Stimulated activated CD8-positive, alpha-beta memory T cell treated with anti-CD3 and anti-CD28 coated beads, Interleukin-15, amount 100 ng/mL, for 1 hour (primary cell): ENCODE measurements around the gene TMEM144.

Experiments
- DNase-seq: peaks from one replicate; pipeline ENCODE4 v3.0.0-alpha.2; 2020; ENCODE audit warnings: low read depth

The TMEM144 gene

GRCh38 chr4:158299459-158300007 is 89.2 kb downstream of the TMEM144 start:
- no peak for DNase-seq

GRCh38 chr4:158300012-158300411 is 89.7 kb downstream of the TMEM144 start:
- no peak for DNase-seq

DNA sequence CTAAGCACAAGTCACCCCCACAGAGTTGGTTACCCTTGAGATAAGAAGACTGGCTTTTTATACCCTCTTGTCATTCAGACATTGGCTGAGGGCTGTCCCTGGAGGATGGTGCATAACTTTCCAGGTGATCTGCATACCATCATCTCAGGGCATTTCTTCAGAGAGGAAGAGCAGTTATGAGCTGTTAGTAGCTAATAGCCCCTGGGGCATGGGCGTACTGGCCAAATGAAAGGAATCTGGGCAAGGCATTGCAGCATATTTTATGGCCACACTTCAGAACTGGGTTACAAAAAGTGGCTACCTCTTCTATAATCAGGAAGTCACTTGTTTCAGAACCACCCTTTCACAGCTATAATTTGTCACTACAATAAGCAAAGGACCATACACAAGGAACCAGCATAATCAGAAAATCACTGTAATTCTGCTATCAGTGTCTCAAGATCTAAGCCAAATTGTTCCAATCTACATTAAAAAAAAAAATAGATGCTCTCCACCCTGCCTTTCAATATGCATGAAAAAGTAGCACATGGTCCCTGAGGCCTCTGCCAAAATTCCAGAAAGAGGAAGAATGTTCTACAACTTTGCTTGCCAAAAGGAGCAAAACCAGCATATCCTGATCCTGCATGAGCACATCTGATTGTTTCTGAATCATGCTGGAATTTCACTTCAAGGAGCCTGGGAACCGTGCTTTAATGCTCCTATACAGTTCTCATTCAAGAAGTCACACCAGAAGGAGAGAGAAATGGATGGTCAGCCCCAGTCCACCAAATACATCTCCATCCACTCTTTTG is 92.0 kb downstream of the TMEM144 start:
- DNase-seq = no peak

- no peak for DNase-seq
These were observed 94.4 kb downstream of the TMEM144 start for GRCh38 chr4:158304694-158305093.
